ENCODE measurements around the gene OR51E1.

Gene OR51E1

GRCh38 chr11:4664183-4664582 lies 20.4 kb downstream of the OR51E1 start:
- Histone ChIP-seq H3K27me3 (ENCODE audit: control insufficient read depth, low read length) (no peaks in the 10 kb centered on the region), H3K4me1 (ENCODE audit: control insufficient read depth, low read length) (no peaks in the 10 kb centered on the region), H3K36me3 (ENCODE audit: control insufficient read depth, low read length) (no peaks in the 10 kb centered on the region), H3F3A (ENCODE audit: control insufficient read depth, insufficient read depth) (no peaks in the 10 kb centered on the region), H4K20me1 (ENCODE audit: control insufficient read depth, insufficient read depth, low read depth, low read length) (no peaks in the 10 kb centered on the region), H3K27ac (ENCODE audit: low read depth, low read length) (no peak overlapping the region), H3K79me2 (ENCODE audit: control insufficient read depth, low read length) (no peaks in the 10 kb centered on the region), H3K4me3 (ENCODE audit: low read length) (no peak overlapping the region), H3K9me3 (ENCODE audit: control insufficient read depth, insufficient read depth, low read length) (no peaks in the 10 kb centered on the region), H3K4me2 (ENCODE audit: low read length) (no peak overlapping the region), H3K9me2 (replicated peaks; ENCODE audit: control insufficient read depth, low read length) (no peaks in the 10 kb centered on the region)
- TF ChIP-seq EZH2phosphoT487 (IDR thresholded peaks at IDR 0.05; ENCODE audit: borderline replicate concordance, low read length) (no peak), CTCF (IDR thresholded peaks at IDR 0.05; ENCODE audit: low read depth, low read length, poor library complexity, severe bottlenecking) (no peak)

- Histone ChIP-seq H3K9me3 (ENCODE audit: control insufficient read depth, insufficient read depth, low read length) (no peaks in the 10 kb centered on the region), H3K36me3 (ENCODE audit: control insufficient read depth, low read length) (no peaks in the 10 kb centered on the region), H3K4me2 (ENCODE audit: low read length) (no peak overlapping the region), H3F3A (ENCODE audit: control insufficient read depth, insufficient read depth) (no peaks in the 10 kb centered on the region), H3K79me2 (ENCODE audit: control insufficient read depth, low read length) (no peaks in the 10 kb centered on the region), H3K9me2 (replicated peaks; ENCODE audit: control insufficient read depth, low read length) (no peaks in the 10 kb centered on the region), H4K20me1 (ENCODE audit: control insufficient read depth, insufficient read depth, low read depth, low read length) (no peaks in the 10 kb centered on the region), H3K27ac (ENCODE audit: low read depth, low read length) (no peak overlapping the region), H3K27me3 (ENCODE audit: control insufficient read depth, low read length) (no peaks in the 10 kb centered on the region), H3K4me1 (ENCODE audit: control insufficient read depth, low read length) (no peaks in the 10 kb centered on the region), H3K4me3 (ENCODE audit: low read length) (no peak overlapping the region)
- no peak for TF ChIP-seq EZH2phosphoT487 (IDR thresholded peaks at IDR 0.05; ENCODE audit: borderline replicate concordance, low read length)
- TF ChIP-seq CTCF (IDR thresholded peaks at IDR 0.05; ENCODE audit: low read depth, low read length, poor library complexity, severe bottlenecking) = no peak
Observed at GRCh38 chr11:4664786-4665185, 21.0 kb downstream of the OR51E1 start.

- no peak overlapping the region for H3K4me2 ChIP-seq (ENCODE audit: low read length)
- TF ChIP-seq CTCF (IDR thresholded peaks at IDR 0.05; ENCODE audit: low read depth, low read length, poor library complexity, severe bottlenecking) (no peak), EZH2phosphoT487 (IDR thresholded peaks at IDR 0.05; ENCODE audit: borderline replicate concordance, low read length) (no peak)
- H3K4me3 ChIP-seq (ENCODE audit: low read length) = no peak overlapping the region
- no peaks in the 10 kb centered on the region for H3K36me3 ChIP-seq (ENCODE audit: control insufficient read depth, low read length)
- H4K20me1 ChIP-seq (ENCODE audit: control insufficient read depth, insufficient read depth, low read depth, low read length) = no peaks in the 10 kb centered on the region
- no peaks in the 10 kb centered on the region for H3K27me3 ChIP-seq (ENCODE audit: control insufficient read depth, low read length)
- H3K9me2 ChIP-seq (replicated peaks; ENCODE audit: control insufficient read depth, low read length) = no peaks in the 10 kb centered on the region
- no peak overlapping the region for H3K27ac ChIP-seq (ENCODE audit: low read depth, low read length)
- no peaks in the 10 kb centered on the region for H3K4me1 ChIP-seq (ENCODE audit: control insufficient read depth, low read length)
- no peaks in the 10 kb centered on the region for H3K9me3 ChIP-seq (ENCODE audit: control insufficient read depth, insufficient read depth, low read length)
- no peaks in the 10 kb centered on the region for H3F3A ChIP-seq (ENCODE audit: control insufficient read depth, insufficient read depth)
- H3K79me2 ChIP-seq (ENCODE audit: control insufficient read depth, low read length) = no peaks in the 10 kb centered on the region
Observed at GRCh38 chr11:4665424-4665823, 21.6 kb downstream of the OR51E1 start.

- H3K4me3 ChIP-seq (ENCODE audit: low read length) = no peak overlapping the region
- no peaks in the 10 kb centered on the region for H3K4me1 ChIP-seq (ENCODE audit: control insufficient read depth, low read length)
- H3F3A ChIP-seq (ENCODE audit: control insufficient read depth, insufficient read depth) = no peaks in the 10 kb centered on the region
- H3K27me3 ChIP-seq (ENCODE audit: control insufficient read depth, low read length) = no peaks in the 10 kb centered on the region
- H3K9me2 ChIP-seq (replicated peaks; ENCODE audit: control insufficient read depth, low read length) = no peaks in the 10 kb centered on the region
- no peaks in the 10 kb centered on the region for H3K36me3 ChIP-seq (ENCODE audit: control insufficient read depth, low read length)
- no peaks in the 10 kb centered on the region for H3K79me2 ChIP-seq (ENCODE audit: control insufficient read depth, low read length)
- no peak overlapping the region for H3K4me2 ChIP-seq (ENCODE audit: low read length)
- H3K9me3 ChIP-seq (ENCODE audit: control insufficient read depth, insufficient read depth, low read length) = no peaks in the 10 kb centered on the region
- no peak overlapping the region for H3K27ac ChIP-seq (ENCODE audit: low read depth, low read length)
- TF ChIP-seq CTCF (IDR thresholded peaks at IDR 0.05; ENCODE audit: low read depth, low read length, poor library complexity, severe bottlenecking) = no peak
- no peak for TF ChIP-seq EZH2phosphoT487 (IDR thresholded peaks at IDR 0.05; ENCODE audit: borderline replicate concordance, low read length)
- no peaks in the 10 kb centered on the region for H4K20me1 ChIP-seq (ENCODE audit: control insufficient read depth, insufficient read depth, low read depth, low read length)
Observed at GRCh38 chr11:4671741-4672140, 28.0 kb downstream of the OR51E1 start.

All from DOHH2 (cell line).